ENCODE measurements around the gene MRPL36. TPM values are rescaled to one million over a fixed set of nuclear protein-coding genes. Genes with fewer than 3 reads are reported as not detected.

MRPL36 gene
- total RNA-seq, 4 donors from 2014 or later, result 67.8 to 106 (median 75.3) TPM

GRCh38 chr5:1836176-1836890 lies 36.7 kb upstream of the MRPL36 start:
- no peaks in the 10 kb centered on the region for H3K9me3 ChIP-seq
- intact Hi-C loops (cut with DNase I; ENCODE audit: low total_unique reads), result no loop called here
- H3K36me3 ChIP-seq, result no peaks in the 10 kb centered on the region
- in situ Hi-C loops (cut with MboI; ENCODE audit: low sequenced_read_pairs in 4 of 4), result no loop called here
- H3K27ac ChIP-seq, result no peak overlapping the region
- H3K4me1 ChIP-seq, result no peaks in the 10 kb centered on the region
- DNase-seq (no peak), ATAC-seq (no peak)
- H3K27me3 ChIP-seq, result peaks cover 0 to 7% (median 5%) of the 10 kb centered on the region in 3 donors
- no peak for TF ChIP-seq POLR2A (IDR thresholded peaks at IDR 0.05)
- H3K4me3 ChIP-seq, result no peak overlapping the region

DNA sequence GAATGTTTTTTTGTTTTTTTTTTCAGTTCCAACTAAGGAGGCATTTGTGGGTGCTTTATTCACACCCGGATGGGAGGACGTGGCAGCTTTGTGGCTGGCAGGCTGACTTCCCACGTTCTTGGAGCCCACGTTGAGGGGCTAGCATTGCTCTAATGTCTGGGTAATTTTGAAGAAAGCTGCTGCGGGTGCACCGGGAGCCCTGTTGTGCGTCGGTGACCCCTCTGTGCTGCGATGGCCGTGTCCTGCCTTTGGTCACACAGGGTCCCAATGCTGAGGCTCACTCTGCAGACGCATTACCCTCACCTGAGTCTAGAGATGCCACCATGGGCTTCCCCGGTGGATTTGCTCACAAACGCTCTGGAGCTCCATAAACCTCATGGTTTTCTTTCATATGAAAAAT lies 35.8 kb upstream of the MRPL36 start:
- no peak overlapping the region for H3K27ac ChIP-seq
- H3K4me1 ChIP-seq, result no peaks in the 10 kb centered on the region
- intact Hi-C loops (cut with DNase I; ENCODE audit: low total_unique reads) (no loop called here), in situ Hi-C loops (cut with MboI; ENCODE audit: low sequenced_read_pairs in 4 of 4) (no loop called here)
- TF ChIP-seq CTCF (IDR thresholded peaks at IDR 0.05 in 4 of 5, conservative IDR thresholded peaks at IDR 0.05 in 1 of 5), result no peak
- TF ChIP-seq POLR2A (IDR thresholded peaks at IDR 0.05), result no peak
- H3K27me3 ChIP-seq, result peaks cover 0 to 3% (median 3%) of the 10 kb centered on the region in 3 donors
- no peak overlapping the region for H3K4me3 ChIP-seq
- H3K36me3 ChIP-seq, result no peaks in the 10 kb centered on the region
- no peaks in the 10 kb centered on the region for H3K9me3 ChIP-seq
- no peak for DNase-seq
- no peak for ATAC-seq

- DNase-seq, result no peak
- intact Hi-C loops (cut with DNase I; ENCODE audit: low total_unique reads), result no loop called here
- H3K27ac ChIP-seq, result no peak overlapping the region
- ATAC-seq, result no peak
- H3K4me1 ChIP-seq, result no peaks in the 10 kb centered on the region
- TF ChIP-seq CTCF (IDR thresholded peaks at IDR 0.05 in 4 of 5, conservative IDR thresholded peaks at IDR 0.05 in 1 of 5) (no peak), POLR2A (IDR thresholded peaks at IDR 0.05) (no peak)
- no peak overlapping the region for H3K4me3 ChIP-seq
- H3K9me3 ChIP-seq, result no peaks in the 10 kb centered on the region
- H3K27me3 ChIP-seq, result peaks cover 0 to 2% (median 0%) of the 10 kb centered on the region in 3 donors
- no peaks in the 10 kb centered on the region for H3K36me3 ChIP-seq
- in situ Hi-C loops (cut with MboI; ENCODE audit: low sequenced_read_pairs in 4 of 4), result no loop called here
Measured at GRCh38 chr5:1834721-1835429, 35.2 kb upstream of the MRPL36 start.

DNA sequence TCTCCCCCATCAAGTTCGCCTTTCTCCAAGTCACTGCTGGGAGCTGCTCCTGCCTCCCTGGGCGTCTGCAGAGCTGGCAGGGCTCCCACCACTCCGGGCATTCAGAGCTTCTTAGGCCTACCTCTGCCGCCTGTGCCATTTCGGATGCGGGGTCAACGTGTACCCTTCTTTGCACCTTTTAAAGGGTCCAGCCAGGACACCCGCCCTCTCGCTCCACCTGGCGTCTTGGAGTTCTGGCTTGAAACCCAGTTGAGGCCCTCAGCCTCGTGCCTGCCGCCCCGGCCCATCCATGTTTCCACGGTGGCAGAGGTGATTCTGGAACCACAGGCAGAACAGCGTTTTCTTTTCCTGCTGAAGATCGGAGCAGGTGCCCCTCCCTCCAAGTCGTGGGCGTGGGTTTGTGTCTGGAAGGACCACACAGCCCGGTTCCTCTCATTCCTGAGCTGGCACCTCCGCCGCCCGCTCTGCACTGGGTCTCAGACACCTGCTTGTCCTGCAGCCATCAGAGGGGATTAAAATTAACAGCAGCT lies 34.5 kb upstream of the MRPL36 start:
- Histone ChIP-seq H3K36me3 (no peaks in the 10 kb centered on the region), H3K9me3 (no peaks in the 10 kb centered on the region), H3K4me1 (no peaks in the 10 kb centered on the region), H3K4me3 (no peak overlapping the region), H3K27me3 (no peaks in the 10 kb centered on the region), H3K27ac (no peak overlapping the region)
- TF ChIP-seq POLR2A (IDR thresholded peaks at IDR 0.05) (no peak), CTCF (IDR thresholded peaks at IDR 0.05 in 4 of 5, conservative IDR thresholded peaks at IDR 0.05 in 1 of 5) (no peak)
- ATAC-seq (no peak), DNase-seq (no peak)
- intact Hi-C loops (cut with DNase I; ENCODE audit: low total_unique reads), result no loop called here
- in situ Hi-C loops (cut with MboI; ENCODE audit: low sequenced_read_pairs in 4 of 4), result no loop called here

DNA sequence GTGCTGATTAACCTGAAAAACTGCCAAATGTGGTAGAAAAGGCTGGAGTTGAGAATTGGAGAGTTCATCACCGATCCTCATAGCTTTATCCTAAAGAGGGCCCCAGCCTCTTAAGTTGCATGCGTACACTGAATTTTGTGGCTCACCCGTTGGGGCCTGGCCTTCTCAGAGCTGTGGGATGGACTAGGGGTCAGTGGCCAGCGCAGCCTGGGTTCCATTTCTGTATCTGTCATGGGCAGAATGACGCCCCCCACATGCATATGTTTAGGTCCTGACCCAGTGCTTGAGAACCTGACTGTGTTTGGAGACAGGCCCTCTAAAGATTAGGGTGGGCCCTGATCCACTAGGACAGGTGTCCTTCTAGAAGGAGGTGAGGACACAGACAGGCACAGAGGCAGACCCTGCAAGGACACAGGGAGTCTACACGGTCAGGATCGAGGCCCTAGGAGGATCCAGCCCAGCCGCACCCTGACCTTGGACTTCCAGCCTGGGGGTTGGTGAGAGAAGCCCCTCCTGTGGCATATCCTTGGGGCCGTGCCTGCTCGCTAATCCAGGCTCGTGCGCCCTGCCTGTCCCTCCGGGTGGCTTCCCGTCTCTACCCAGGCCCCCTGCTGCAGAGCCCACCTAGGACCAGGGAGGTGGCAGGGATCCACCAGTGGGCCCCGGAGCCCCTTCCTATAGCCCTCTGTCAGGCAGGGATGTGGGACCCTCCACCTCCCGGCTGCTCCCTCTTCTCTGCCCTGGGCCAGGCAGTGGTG lies 33.8 kb upstream of the MRPL36 start:
- in situ Hi-C loops (cut with MboI; ENCODE audit: low sequenced_read_pairs in 4 of 4), result no loop called here
- ATAC-seq, result no peak
- no peak for TF ChIP-seq CTCF (IDR thresholded peaks at IDR 0.05 in 4 of 5, conservative IDR thresholded peaks at IDR 0.05 in 1 of 5)
- TF ChIP-seq POLR2A (IDR thresholded peaks at IDR 0.05), result no peak
- H3K4me1 ChIP-seq, result no peaks in the 10 kb centered on the region
- intact Hi-C loops (cut with DNase I; ENCODE audit: low total_unique reads), result no loop called here
- H3K9me3 ChIP-seq, result no peaks in the 10 kb centered on the region
- H3K27me3 ChIP-seq, result no peaks in the 10 kb centered on the region
- H3K4me3 ChIP-seq, result no peak overlapping the region
- no peak for DNase-seq
- no peaks in the 10 kb centered on the region for H3K36me3 ChIP-seq
- H3K27ac ChIP-seq, result no peak overlapping the region
